HG02943 (cell line): Measurements from ENCODE around the gene ZKSCAN1.

Source experiments
- ATAC-seq: cut with Tn5 transposase; IDR thresholded peaks from one replicate; pipeline ENCODE4 v1.9.1; 2021; ENCODE audit warnings: mild to moderate bottlenecking, low read depth, moderate library complexity; ENCODE audit not compliant: unreplicated experiment

ZKSCAN1 gene

DNA sequence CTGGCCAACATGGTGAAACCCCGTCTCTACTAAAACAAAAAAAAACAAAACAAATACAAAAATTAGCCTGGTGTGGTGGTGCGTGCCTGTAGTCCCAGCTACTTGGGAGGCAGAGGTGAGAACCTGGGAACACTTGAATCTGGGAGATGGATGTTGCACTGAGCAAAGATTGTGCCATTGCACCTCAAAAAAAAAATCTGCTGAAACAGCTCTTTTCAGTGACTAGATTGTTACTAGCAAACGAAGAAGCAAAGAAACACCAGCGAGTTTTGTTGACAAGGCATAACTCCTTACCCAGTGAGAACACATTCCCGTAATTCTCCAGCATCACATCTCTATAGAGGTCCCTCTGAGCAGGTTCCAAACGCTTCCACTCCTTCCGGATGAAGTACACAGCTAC is 59.4 kb downstream of the ZKSCAN1 start:
- no peak for ATAC-seq

- ATAC-seq = no peak
Observed at GRCh38 chr7:100075418-100075817, 60.0 kb downstream of the ZKSCAN1 start.

DNA sequence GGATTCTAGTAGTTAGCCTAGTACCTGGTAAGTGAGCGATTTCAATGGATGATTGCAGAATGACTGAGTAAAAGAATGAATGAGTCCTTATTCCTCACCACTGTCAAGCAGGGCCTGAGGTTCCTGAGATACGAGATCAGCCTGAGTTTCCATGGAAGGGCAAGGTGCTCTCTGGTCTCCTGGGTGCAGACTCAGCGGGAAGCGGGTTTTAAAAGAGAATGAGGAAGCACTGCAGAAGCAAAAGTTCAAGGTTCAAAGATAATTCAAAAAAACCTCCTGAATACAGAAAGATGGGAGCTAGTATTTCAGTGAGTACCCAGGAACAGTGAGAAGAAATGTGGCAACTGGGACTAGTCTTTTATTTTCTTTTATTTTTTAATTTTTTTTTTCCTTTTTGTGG is 61.8 kb downstream of the ZKSCAN1 start:
- ATAC-seq = no peak

DNA sequence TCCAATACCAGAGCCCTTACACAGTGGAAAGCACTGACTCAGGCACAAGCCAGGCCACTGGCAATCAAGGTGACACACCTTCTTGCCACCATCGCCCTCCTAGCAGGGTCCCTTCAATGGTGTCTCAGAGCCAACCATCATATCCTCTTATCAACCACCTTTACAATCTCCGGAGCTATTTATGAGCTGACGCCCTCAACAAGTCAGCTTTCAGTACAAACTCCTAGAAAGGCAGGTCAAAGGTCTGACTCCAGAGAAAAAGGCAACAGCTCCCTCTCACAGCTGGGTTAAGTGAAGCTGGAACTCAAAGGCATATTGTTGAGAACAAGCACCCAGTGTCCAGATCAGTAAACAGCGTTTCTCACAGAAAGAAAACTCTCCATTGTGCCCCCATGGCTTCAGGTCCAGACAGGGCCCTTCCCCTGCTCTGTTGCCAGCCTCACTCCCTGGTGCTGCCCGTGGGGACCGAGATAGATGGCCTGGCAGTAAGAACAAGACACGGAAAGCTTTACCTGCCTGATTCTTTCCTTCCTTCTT is 63.7 kb downstream of the ZKSCAN1 start:
- no peak for ATAC-seq

- peak; percentile 5 for ATAC-seq
Observed at GRCh38 chr7:100080907-100081534, 65.6 kb downstream of the ZKSCAN1 start.

GRCh38 chr7:100081535-100082102 is 66.2 kb downstream of the ZKSCAN1 start, which contains the start of gene ZNF3:
Gene ZNF3 (minus strand): TSS chr7:100081723. CDS start chr7:100077357, 4,366 bp downstream.
- ATAC-seq = peak; percentile 89

- ATAC-seq = no peak
Observed at GRCh38 chr7:100082978-100083377, 67.6 kb downstream of the ZKSCAN1 start.

DNA sequence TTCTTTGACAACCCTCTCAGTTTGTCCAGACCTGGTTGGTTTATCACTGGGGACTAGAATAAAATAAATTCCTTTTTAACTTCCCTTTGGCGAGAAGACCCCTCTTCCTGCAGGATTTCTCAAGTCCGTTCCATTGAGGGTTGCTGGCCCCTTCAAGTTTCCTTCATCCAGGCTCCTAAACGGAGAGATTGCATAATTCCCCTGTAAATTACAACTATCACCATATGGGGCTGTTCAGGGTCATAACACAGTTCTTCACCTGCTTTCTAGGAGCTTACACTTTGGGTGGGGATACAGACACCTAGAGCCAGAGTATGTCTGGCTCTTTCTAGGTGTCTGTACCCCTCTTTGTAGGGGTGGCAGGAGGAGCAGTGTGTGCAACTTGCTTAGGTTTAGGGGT is 70.1 kb downstream of the ZKSCAN1 start:
- no peak for ATAC-seq

GRCh38 chr7:100087055-100087750 is 71.8 kb downstream of the ZKSCAN1 start:
- ATAC-seq = no peak

- ATAC-seq = no peak
Observed at GRCh38 chr7:100088095-100088620, 72.8 kb downstream of the ZKSCAN1 start.

GRCh38 chr7:100088621-100089457 is 73.4 kb downstream of the ZKSCAN1 start, which contains the start of gene COPS6:
Gene COPS6 (plus strand): TSS chr7:100088969. CDS start chr7:100088991, 22 bp downstream.
- ATAC-seq = no peak

DNA sequence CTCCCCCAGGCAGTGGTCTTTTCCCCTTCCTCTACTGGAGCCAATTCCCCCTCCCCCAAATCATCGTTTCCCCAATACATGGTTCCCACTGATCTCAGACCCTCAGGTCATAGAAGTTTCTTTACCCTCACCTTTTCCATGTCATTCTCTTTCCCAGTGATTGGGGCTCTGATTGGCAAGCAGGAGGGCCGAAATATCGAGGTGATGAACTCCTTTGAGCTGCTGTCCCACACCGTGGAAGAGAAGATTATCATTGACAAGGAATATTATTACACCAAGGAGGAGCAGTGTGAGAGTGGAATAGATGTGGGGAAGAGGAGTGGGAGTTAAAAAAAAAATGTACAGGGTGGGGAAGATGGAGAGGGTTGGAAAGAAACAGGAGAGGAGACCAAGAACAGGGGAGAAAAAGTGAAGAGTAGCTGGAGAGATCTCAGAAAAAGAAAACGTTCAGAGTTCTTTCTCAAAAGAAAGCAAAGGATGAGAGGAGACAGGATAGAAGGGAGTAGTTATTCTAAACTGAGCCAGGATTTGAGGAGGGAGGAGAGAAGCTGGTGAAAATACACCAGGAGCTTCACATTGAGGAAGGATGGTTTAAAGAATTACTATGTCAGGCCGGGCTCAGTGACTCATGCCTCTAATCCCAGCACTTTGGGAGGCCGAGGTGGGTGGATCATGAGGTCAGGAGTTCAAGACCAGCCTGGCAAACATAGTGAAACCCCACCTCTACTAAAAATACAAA is 74.2 kb downstream of the ZKSCAN1 start:
- no peak for ATAC-seq

GRCh38 chr7:100090527-100091410 is 75.4 kb downstream of the ZKSCAN1 start:
- no peak for ATAC-seq
